CD1c-positive myeloid dendritic cell (primary cell): Measurements from ENCODE around the gene CARD19.

ENCODE experiments used
- DNase-seq: peaks from one replicate; pipeline ENCODE4 v3.0.0-alpha.2; 2016; ENCODE audit errors: extremely low spot score

CARD19 gene

DNA sequence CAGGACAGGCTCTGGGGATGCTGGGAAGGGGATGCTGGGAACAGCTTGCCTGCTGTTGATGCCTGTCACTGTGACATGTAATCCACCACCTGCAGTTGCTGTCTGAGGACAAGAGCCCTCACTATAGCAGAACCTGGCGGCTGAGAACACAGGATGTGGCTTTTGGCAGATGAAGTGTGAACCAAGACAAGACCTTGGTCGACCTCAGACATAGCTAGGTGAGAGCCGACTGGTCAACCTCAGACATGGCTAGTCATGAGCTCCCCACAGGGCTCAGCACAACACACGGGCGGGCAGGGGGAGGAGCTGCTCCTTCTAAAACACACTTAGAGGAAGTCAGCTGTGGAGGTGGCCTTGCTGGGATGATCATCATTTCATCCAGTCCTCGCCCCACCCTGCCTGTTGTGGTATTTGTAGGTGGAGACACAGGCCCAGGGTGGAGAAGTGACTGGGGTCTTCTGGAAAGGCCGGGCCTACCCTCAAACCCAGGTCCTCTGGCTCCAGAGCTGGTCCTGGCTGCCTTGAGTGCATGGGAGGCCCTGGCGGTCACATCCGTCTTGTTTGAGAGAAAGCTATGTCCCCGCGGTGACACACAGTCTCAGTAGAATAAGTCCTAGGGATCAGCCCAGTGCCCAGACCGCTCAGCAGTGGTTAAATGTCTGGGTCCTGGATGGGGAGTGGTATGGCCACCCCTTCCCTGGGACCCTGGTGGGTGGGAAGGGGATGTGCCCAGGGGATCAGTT lies 31.5 kb upstream of the CARD19 start:
- peak; percentile 69 for DNase-seq

GRCh38 chr9:93065135-93065720 lies 30.8 kb upstream of the CARD19 start:
- DNase-seq = peak; percentile 31

DNA sequence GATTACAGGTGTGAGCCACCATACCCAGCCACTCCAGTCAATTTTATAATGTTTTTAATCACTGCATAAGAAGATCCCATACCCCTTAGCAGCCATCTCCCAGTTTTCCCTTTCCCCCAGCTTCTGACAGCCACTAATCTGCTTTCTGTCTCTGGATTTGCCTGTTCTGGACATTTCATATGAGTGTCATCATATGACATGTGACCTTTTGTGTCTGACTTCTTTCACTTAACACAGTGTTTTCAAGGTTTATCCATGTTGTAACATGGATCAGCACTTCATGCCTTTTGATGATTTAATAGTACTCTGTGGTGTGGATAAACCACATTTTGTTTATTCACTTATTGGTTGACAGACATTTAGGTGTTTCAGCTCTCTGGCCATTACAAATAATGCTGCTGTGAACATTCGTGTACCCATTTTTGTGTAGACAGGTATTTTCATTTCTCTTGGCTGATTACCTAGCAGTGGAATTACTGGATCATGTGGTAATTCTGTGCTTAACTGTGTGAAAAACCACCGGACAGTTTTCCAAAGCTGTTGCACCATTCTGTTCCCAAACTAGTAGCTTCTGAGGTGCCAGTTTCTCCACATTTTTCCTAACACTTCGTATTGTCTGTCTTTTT lies 28.9 kb upstream of the CARD19 start:
- DNase-seq = no peak

DNA sequence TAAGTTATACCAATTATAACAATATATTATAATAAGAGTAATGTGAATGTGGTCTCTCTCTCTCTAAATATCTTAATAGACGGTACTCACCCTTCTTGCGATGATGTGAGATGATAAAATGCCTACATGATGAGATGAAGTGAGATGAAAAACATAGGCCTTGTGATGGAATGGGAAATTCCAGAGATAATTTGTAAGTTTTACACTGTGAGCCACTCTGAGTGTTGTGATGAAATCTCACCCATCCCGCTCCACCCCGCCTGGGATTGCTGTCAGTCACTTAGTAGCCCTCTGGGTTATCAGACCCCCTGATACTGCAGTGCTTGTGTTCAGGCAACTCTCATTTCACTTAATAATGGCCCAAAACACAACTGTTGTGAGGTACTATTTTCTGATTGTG lies 27.1 kb upstream of the CARD19 start:
- no peak for DNase-seq

- no peak for DNase-seq
These were observed 24.6 kb upstream of the CARD19 start for GRCh38 chr9:93071464-93071863.

DNA sequence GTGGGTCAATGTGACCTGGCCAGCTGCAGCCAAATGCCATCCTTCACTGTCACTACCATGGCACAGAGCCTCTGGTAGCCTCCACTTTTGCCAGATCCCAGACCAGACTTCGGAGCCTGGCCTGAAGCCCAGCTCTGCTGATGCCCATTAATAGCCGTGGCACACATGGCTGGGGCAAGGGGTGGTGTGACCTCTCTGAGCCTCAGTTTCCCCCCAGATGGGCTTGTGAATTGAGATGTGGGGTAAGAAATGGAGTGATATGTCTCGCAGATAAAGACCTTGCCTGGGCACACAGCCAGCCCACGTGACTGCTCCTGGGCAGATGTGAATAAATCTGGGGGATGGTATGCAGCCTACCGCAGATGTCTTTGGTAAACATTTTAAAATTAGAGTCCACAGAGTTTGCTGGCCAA lies 23.6 kb upstream of the CARD19 start:
- no peak for DNase-seq

DNA sequence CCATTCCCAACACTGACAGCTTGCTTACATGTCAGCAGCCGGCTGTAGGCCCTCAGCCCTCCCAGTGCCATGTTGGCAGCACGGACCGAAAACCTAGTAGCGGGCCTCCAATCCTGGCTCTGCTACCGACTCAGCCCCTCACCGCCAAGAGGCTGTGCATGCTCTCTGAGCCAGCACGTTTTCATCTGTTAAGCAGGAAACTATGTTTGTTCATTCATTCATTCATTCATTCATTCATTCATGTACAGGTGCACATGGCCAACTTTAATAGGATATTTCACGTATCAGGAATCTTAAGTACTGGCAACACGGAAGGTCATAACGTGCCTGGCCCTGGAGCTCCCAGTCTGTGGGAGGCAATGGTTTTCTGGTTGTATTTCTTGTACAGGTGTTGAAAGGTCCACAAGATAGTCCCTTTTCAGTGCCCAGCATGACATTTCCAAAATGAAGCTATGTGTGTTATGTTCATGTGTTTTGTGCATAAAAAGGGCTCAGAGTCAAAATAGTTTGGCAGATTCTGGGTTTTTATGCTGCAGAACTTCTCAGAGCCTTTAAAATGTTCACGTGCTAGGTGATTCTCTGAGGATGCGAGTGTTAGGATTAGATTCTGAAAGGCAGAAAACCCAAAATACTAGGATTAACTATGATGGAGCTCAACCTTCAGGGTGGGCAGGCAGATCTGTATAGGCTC lies 19.8 kb upstream of the CARD19 start:
- DNase-seq = no peak

- no peak for DNase-seq
These were observed 19.3 kb upstream of the CARD19 start for GRCh38 chr9:93076792-93077128.

DNA sequence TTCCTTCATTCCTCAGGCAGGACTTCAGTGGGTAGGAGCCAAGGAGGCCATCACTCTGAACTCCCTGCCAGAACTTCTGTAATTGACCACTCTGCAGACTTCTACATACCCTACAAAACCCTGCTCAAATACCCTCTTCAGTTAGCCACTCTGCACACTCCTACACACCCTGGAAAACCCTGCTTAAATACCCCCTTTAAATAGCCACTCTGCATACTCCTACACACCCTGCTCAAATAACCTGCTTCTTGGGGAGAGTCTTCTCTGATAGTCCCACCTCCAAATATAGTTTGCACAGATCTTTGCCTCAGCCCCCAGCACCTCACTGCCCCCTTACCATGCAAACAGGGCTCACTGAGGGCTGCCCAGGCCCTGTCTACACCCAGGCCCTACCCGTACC lies 18.6 kb upstream of the CARD19 start:
- no peak for DNase-seq

GRCh38 chr9:93077811-93078210 lies 18.2 kb upstream of the CARD19 start:
- no peak for DNase-seq

- no peak for DNase-seq
These were observed 16.6 kb upstream of the CARD19 start for GRCh38 chr9:93079371-93079770.

GRCh38 chr9:93080406-93080805 lies 15.6 kb upstream of the CARD19 start:
- DNase-seq = no peak

- DNase-seq = no peak
These were observed 14.9 kb upstream of the CARD19 start for GRCh38 chr9:93081081-93081529.

DNA sequence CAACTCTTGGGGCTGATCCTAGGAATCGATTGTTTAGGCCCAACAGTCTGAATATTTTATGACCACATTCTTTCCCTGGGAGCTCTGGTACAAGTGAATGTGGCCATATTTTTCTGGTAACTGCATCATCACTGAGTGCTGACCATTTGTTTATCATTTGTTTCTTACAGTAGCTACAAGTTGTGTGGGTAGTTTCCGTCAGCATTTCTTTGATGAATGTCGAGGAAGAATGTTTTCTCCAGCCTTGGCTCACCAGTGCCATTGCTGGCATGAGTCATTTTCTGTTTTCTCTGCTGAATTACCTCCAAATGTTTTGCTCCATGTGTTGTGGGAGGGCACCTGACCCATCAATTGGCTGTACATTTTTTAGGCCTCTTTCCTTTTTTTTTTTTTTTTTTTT lies 14.1 kb upstream of the CARD19 start:
- no peak for DNase-seq

- DNase-seq = no peak
These were observed 13.1 kb upstream of the CARD19 start for GRCh38 chr9:93082841-93083411.

DNA sequence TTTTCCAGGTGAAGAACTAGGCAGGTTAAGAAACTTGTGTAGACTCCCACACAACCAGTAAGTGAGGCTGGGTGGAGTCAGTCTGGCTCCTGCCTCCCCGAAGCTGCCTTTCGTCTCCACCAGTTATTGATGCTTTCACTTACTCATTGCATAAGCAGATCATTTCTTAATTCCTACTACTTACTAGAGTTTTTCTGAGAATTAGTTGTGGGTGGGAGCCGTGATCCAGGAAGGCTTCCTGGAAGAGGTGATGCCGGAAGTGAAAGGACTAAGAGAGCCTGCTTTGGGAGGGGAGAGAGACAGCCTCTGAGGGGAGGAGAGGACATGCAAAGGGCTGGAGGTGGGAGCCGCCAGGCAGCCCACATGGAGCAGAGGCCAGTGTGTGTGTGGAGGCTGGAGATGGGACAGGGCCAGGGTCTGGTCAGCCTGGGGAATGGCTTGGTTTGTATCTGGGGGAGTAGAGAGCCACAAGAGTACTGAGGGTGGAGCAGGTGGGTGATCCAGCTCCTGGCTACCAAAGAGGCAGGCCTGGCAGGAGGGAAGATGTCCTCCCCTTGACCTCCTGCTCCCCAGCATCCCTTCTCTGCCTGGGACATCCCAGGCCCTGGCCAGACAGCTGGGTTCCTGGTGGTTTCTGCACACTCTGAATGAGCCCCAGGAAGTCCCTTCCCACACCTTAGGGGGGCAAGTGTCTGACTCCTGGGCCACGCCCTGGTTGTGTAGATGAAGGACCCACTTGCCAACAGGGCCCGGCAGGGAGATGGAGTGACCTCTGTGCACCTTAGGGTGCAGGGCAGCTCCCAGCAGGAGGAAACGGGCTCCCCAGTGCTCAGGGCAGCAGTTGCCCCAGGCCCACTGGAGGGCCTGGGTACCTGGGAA lies 12.2 kb upstream of the CARD19 start:
- peak; percentile 53 for DNase-seq

- no peak for DNase-seq
These were observed 11.5 kb upstream of the CARD19 start for GRCh38 chr9:93084471-93084881.

- DNase-seq = no peak
These were observed 10.3 kb upstream of the CARD19 start for GRCh38 chr9:93085676-93086075.

DNA sequence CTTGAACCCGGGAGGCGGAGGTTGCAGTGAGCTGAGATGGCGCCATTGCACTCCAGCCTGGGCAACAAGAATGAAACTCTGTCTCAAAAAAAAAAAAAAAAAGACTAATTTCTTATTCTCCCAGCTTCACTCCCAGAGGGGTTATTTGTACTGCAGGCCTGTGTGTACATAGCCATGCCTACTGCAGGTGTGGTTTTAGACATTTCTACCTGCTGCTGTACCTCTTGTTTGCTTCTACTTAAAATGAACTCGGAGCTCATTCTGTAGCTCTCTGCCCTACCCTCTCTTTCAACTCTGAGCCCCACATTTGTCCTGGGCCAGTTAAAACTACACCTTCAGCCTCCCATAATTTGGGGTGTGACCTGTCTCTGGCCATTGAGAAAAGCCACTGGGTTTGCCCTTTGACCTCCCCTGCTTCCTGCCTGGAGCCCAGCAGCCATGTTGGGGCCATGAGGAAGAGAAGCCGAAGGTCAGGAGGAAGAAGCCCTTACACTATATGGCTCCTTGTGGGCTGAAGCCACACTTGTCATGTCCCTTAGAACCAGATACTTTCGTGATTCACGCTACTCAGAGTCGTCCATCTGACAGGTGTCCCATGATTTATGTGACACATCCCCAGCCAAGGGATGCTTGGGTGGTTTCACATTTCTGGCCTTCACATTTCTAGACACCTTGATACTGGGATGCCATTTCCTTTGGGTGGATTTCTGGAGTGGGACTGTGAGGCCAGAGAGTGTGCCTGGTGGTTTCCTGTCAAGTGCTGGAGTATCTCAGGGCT lies 9.4 kb upstream of the CARD19 start:
- DNase-seq = no peak

GRCh38 chr9:93087971-93088655 lies 7.9 kb upstream of the CARD19 start:
- no peak for DNase-seq
